Parathyroid adenoma (tissue), 2 donors: ENCODE data around the gene HPS4.

Experiments
- H2AFZ ChIP-seq: fragments of 300-600 bp; sonication (generic); one replicate; pipeline ENCODE4 v1.7.0; 2017; ENCODE audit warnings: antibody characterized with exemption, mild to moderate bottlenecking
- H3K27ac ChIP-seq: fragments of 300-600 bp; sonication (generic); one replicate; pipeline ENCODE4 v1.7.0; 2017
- H3K27me3 ChIP-seq: fragments of 300-600 bp; sonication (generic); one replicate; pipeline ENCODE4 v1.7.0; 2017; ENCODE audit warnings: low read length; ENCODE audit not compliant: control insufficient read depth, insufficient read depth
- H3K36me3 ChIP-seq: fragments of 300-600 bp; sonication (generic); one replicate; pipeline ENCODE4 v1.7.0; 2017; ENCODE audit warnings: low read length; ENCODE audit not compliant: control insufficient read depth, insufficient read depth
- H3K4me1 ChIP-seq: fragments of 300-600 bp; sonication (generic); one replicate; pipeline ENCODE4 v1.7.0; 2017; ENCODE audit warnings: control low read depth
- H3K4me2 ChIP-seq: fragments of 300-600 bp; sonication (generic); one replicate; pipeline ENCODE4 v1.7.0; 2017; ENCODE audit warnings: low read length
- H3K4me3 ChIP-seq: fragments of 300-600 bp; sonication (generic); one replicate; pipeline ENCODE4 v1.7.0; 2017; ENCODE audit warnings: low read depth, low read length
- H3K79me2 ChIP-seq: fragments of 300-600 bp; sonication (generic); one replicate; pipeline ENCODE4 v1.7.0; 2017; ENCODE audit warnings: control low read depth
- H3K9ac ChIP-seq: fragments of 300-600 bp; sonication (generic); one replicate; pipeline ENCODE4 v1.7.0; 2017; ENCODE audit warnings: mild to moderate bottlenecking
- H3K9me3 ChIP-seq: fragments of 300-600 bp; sonication (generic); one replicate; pipeline ENCODE4 v1.7.0; 2017; ENCODE audit warnings: low read length; ENCODE audit not compliant: control insufficient read depth
- TF ChIP-seq, protein P1 (sequence below): fragments of 300-600 bp; sonication (generic); IDR thresholded peaks from one replicate; pipeline ENCODE4 v1.7.0; 2017; ENCODE audit warnings: antibody characterized with exemption, mild to moderate bottlenecking
- donor health status: primary hyperparathyroidism.

The HPS4 gene

GRCh38 chr22:26516503-26516902, 32.9 kb upstream of the HPS4 start:
- Histone ChIP-seq H3K36me3 (no peaks in the 10 kb centered on the region), H3K4me2 (no peak overlapping the region), H3K79me2 (peaks cover 3% of the 10 kb centered on the region), H3K27me3 (no peaks in the 10 kb centered on the region), H3K27ac (no peak overlapping the region), H3K9me3 (no peaks in the 10 kb centered on the region), H3K4me3 (no peak overlapping the region), H3K9ac (no peak overlapping the region), H3K4me1 (no peaks in the 10 kb centered on the region), H2AFZ (no peak overlapping the region)
- TF ChIP-seq, protein P1, sequence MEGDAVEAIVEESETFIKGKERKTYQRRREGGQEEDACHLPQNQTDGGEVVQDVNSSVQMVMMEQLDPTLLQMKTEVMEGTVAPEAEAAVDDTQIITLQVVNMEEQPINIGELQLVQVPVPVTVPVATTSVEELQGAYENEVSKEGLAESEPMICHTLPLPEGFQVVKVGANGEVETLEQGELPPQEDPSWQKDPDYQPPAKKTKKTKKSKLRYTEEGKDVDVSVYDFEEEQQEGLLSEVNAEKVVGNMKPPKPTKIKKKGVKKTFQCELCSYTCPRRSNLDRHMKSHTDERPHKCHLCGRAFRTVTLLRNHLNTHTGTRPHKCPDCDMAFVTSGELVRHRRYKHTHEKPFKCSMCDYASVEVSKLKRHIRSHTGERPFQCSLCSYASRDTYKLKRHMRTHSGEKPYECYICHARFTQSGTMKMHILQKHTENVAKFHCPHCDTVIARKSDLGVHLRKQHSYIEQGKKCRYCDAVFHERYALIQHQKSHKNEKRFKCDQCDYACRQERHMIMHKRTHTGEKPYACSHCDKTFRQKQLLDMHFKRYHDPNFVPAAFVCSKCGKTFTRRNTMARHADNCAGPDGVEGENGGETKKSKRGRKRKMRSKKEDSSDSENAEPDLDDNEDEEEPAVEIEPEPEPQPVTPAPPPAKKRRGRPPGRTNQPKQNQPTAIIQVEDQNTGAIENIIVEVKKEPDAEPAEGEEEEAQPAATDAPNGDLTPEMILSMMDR, result no peak

DNA sequence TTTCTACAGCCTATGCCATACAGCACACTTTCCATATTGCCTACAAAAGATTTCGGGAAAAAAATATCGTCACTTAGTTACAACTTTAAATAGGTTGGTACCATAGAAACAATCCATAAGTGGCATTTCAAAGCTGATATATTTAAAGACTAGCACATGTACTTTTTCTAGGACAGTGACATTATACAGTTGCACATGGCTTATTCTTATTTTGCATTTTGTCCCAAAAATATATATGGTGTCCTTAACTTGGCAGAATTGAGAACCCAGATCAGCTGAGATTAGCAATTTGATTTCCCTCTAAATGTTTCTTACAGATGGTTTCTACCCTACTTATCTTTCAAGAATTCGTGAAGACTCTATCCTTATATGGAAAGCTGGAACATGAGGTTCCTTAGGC, 32.3 kb upstream of the HPS4 start:
- Histone ChIP-seq H3K4me1 (peaks cover 2% of the 10 kb centered on the region), H2AFZ (no peak overlapping the region), H3K36me3 (no peaks in the 10 kb centered on the region), H3K9ac (no peak overlapping the region), H3K27ac (no peak overlapping the region), H3K9me3 (no peaks in the 10 kb centered on the region), H3K27me3 (no peaks in the 10 kb centered on the region), H3K4me3 (no peak overlapping the region), H3K4me2 (no peak overlapping the region), H3K79me2 (peaks cover 3% of the 10 kb centered on the region)
- TF ChIP-seq, protein P1, result no peak

- H3K4me2 ChIP-seq, result no peak overlapping the region
- peaks cover 2% of the 10 kb centered on the region for H3K4me1 ChIP-seq
- no peak overlapping the region for H2AFZ ChIP-seq
- H3K4me3 ChIP-seq, result no peak overlapping the region
- H3K9ac ChIP-seq, result no peak overlapping the region
- H3K79me2 ChIP-seq, result peaks cover 3% of the 10 kb centered on the region
- no peak overlapping the region for H3K27ac ChIP-seq
- TF ChIP-seq, protein P1, result no peak
- H3K9me3 ChIP-seq, result no peaks in the 10 kb centered on the region
- no peaks in the 10 kb centered on the region for H3K36me3 ChIP-seq
- H3K27me3 ChIP-seq, result no peaks in the 10 kb centered on the region
Measured at GRCh38 chr22:26514419-26515161, 31.0 kb upstream of the HPS4 start.

- Histone ChIP-seq H3K4me2 (no peak overlapping the region), H2AFZ (no peak overlapping the region), H3K4me3 (no peak overlapping the region), H3K27ac (no peak overlapping the region), H3K4me1 (peaks cover 2% of the 10 kb centered on the region), H3K79me2 (peaks cover 3% of the 10 kb centered on the region), H3K9ac (no peak overlapping the region), H3K27me3 (no peaks in the 10 kb centered on the region), H3K9me3 (no peaks in the 10 kb centered on the region), H3K36me3 (no peaks in the 10 kb centered on the region)
- TF ChIP-seq, protein P1, result no peak
Measured at GRCh38 chr22:26513838-26514237, 30.3 kb upstream of the HPS4 start.
